Neutrophil (primary cell): ENCODE results near the gene TMED9.
A peak's percentile ranks its signal among the peaks of the same experiment; 100 is the strongest.

Experiments
- H3K27ac ChIP-seq: fragments of 200-600 bp; sonication (generic); 2 replicates; pipeline ENCODE4 v1.5.1; 2016; ENCODE audit warnings: mild to moderate bottlenecking, moderate library complexity
- H3K27me3 ChIP-seq: fragments of 200-600 bp; sonication (generic); 2 replicates; pipeline ENCODE4 v1.6.0; 2016; ENCODE audit warnings: mild to moderate bottlenecking
- H3K36me3 ChIP-seq: fragments of 200-600 bp; sonication (generic); 2 replicates; pipeline ENCODE4 v1.5.1; 2017
- H3K4me1 ChIP-seq, 2 experiments: fragments of 200-600 bp in 1 of 2; sonication (generic) in 1 of 2; 1 replicate in 1 of 2; 2 replicates in 1 of 2; pipeline versions ENCODE4 v1.5.1 to v1.6.1; 2013 to 2016; ENCODE audit warnings: low read depth in 1 of 2, low read length in 1 of 2, mild to moderate bottlenecking in 1 of 2, moderate library complexity in 1 of 2; ENCODE audit not compliant: control insufficient read depth in 1 of 2, insufficient read depth in 1 of 2
- H3K4me3 ChIP-seq, 2 experiments: fragments of 200-600 bp in 1 of 2; sonication (generic) in 1 of 2; 1 replicate in 1 of 2; 2 replicates in 1 of 2; pipeline ENCODE4 v1.5.1; 2013 to 2016; ENCODE audit warnings: low read depth in 1 of 2, low read length in 1 of 2, mild to moderate bottlenecking in 1 of 2, moderate library complexity in 1 of 2
- H3K9me3 ChIP-seq: fragments of 200-600 bp; sonication (generic); 2 replicates; pipeline ENCODE4 v1.5.1; 2016
- CTCF ChIP-seq: fragments of 200-600 bp; sonication (generic); IDR thresholded peaks from 2 replicates; pipeline ENCODE4 v1.5.1; 2016; ENCODE audit warnings: antibody characterized with exemption

TMED9 gene

GRCh38 chr5:177592010-177592834 lies at the start of gene TMED9:
Gene TMED9 (plus strand): TSS chr5:177592203. CDS start chr5:177592215, 12 bp downstream.
- TF ChIP-seq CTCF: peak; percentile 70
- peak within 1 kb of the TSS; percentile 88 to 97 for H3K4me3 ChIP-seq
- no peaks in the 10 kb centered on the region for H3K9me3 ChIP-seq
- peaks cover 15 to 17% of the 10 kb centered on the region in 2 experiments for H3K4me1 ChIP-seq
- H3K36me3 ChIP-seq: peaks cover 34% of the 10 kb centered on the region
- peak within 1 kb of the TSS; percentile 84 for H3K27ac ChIP-seq
- H3K27me3 ChIP-seq: peaks cover 38% of the 10 kb centered on the region

GRCh38 chr5:177542816-177543465 lies 49.1 kb upstream of the TMED9 start:
- H3K4me1 ChIP-seq: peaks cover 53 to 56% of the 10 kb centered on the region in 2 experiments
- TF ChIP-seq CTCF: no peak
- H3K9me3 ChIP-seq: no peaks in the 10 kb centered on the region
- no peaks in the 10 kb centered on the region for H3K27me3 ChIP-seq
- peaks cover 22% of the 10 kb centered on the region for H3K36me3 ChIP-seq
- H3K27ac ChIP-seq: no peak overlapping the region
- no peak overlapping the region for H3K4me3 ChIP-seq

- TF ChIP-seq CTCF: no peak
- H3K27me3 ChIP-seq: no peaks in the 10 kb centered on the region
- H3K4me3 ChIP-seq: no peak overlapping the region
- H3K9me3 ChIP-seq: no peaks in the 10 kb centered on the region
- H3K4me1 ChIP-seq: peaks cover 37 to 44% of the 10 kb centered on the region in 2 experiments
- peak overlapping the region; percentile 80 for H3K27ac ChIP-seq
- peaks cover 15% of the 10 kb centered on the region for H3K36me3 ChIP-seq
Measured at GRCh38 chr5:177545487-177546257, 46.3 kb upstream of the TMED9 start.

- Histone ChIP-seq H3K4me3 (no peak overlapping the region), H3K9me3 (no peaks in the 10 kb centered on the region), H3K27ac (peak overlapping the region; percentile 80), H3K36me3 (peaks cover 15% of the 10 kb centered on the region), H3K27me3 (no peaks in the 10 kb centered on the region), H3K4me1 (peaks cover 31 to 38% of the 10 kb centered on the region in 2 experiments)
- no peak for TF ChIP-seq CTCF
Measured at GRCh38 chr5:177546258-177546741, 45.7 kb upstream of the TMED9 start.

GRCh38 chr5:177547736-177548135 lies 44.3 kb upstream of the TMED9 start:
- H3K27ac ChIP-seq: peak overlapping the region; percentile 43
- no peak for TF ChIP-seq CTCF
- peaks cover 33 to 40% of the 10 kb centered on the region in 2 experiments for H3K4me1 ChIP-seq
- no peak overlapping the region for H3K4me3 ChIP-seq
- peaks cover 12% of the 10 kb centered on the region for H3K36me3 ChIP-seq
- H3K9me3 ChIP-seq: no peaks in the 10 kb centered on the region
- H3K27me3 ChIP-seq: no peaks in the 10 kb centered on the region
